Uterus (tissue), 2 donors: ENCODE measurements around the gene ARL5B.

Experiments used
- CTCF ChIP-seq, 4 experiments: fragments of 200-600 bp in 2 of 4; fragments of 450-650 bp in 2 of 4; sonication (generic) in 2 of 4; IDR thresholded peaks; one replicate each; pipeline ENCODE4 v1.5.1; 2016 to 2019; ENCODE audit warnings: antibody characterized with exemption in 4 of 4, mild to moderate bottlenecking in 2 of 4, moderate library complexity in 1 of 4
- POLR2A ChIP-seq, 2 donors: fragments of 450-650 bp; IDR thresholded peaks; one replicate each; pipeline ENCODE4 v1.6.1; 2016; ENCODE audit warnings: antibody characterized with exemption in 2 of 2, mild to moderate bottlenecking in 1 of 2, moderate library complexity in 1 of 2

- TF ChIP-seq POLR2A (IDR thresholded peaks at IDR 0.05) (no peak), CTCF (IDR thresholded peaks at IDR 0.05) (no peak)
Measured at GRCh38 chr10:18719811-18720210, 60.6 kb downstream of the ARL5B start.
